ENCODE data around the gene C9.
"Not testable (repeated sequence)": the region's sequence is repeated elsewhere in the genome, so short reads cannot be mapped to it uniquely, and the experiment has no call there.

Gene C9

DNA sequence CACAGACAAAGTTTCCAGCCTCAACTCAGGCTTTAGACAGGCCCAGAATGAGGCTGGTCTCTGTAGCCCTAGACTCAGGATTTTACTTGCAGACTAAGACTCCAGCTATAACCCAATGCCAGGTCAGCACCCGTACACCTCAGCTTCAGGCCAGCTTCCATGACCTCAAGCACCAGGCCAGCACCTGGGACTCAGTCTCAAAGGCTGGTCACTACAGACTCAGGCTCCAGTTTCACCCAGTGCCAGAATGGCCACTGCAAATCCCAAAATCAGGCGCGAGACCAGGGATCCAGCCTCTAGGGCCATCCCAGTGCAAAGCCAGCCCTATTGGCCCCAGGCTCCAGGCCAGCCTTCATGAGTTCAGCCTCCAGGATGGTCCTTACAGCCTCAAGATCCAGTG lies 44.9 kb downstream of the C9 start:
- DNase-seq = no peak

GRCh38 chr5:39316464-39316863 lies 47.8 kb downstream of the C9 start:
- DNase-seq = not testable (repeated sequence)

GRCh38 chr5:39315995-39316394 lies 48.3 kb downstream of the C9 start:
- no peak for DNase-seq

DNA sequence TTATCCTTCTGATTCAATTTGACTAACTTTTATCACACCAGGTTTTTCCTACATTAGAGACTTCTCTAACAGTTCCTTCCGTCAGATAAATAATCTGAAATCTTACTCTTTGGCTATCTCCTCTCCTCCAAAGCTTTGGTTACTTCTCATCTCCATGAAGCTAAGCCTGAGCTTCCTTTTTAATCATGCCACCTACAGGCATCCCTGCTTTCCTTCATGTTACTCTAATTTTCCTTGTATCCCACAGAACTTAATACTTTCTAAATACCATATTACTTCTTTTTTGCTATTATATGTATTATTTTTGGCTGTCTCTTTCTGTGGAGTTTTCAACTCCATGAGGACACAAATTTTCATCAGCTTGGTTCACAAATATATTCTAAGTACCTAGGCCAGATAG lies 49.7 kb downstream of the C9 start:
- no peak for DNase-seq

GRCh38 chr5:39309534-39309933 lies 54.8 kb downstream of the C9 start:
- no peak for DNase-seq

DNA sequence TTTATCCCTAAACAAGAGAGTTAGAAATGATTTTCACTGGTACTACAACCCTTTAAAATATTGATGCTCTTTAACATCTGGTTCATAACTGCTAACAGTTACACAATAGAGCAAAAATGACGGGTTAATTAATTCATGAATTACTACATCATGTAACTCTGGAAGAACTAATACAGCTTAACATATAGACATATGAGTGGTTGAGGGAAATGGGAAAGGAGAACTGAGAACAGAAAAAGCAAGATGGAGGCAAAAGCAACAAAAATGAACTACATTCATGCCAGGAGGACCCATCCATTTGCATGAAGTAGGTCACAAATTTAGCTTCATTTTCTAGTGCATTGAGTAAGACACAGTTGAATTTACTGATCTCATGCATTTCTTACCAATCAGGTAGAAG lies 61.8 kb downstream of the C9 start:
- no peak for DNase-seq

DNA sequence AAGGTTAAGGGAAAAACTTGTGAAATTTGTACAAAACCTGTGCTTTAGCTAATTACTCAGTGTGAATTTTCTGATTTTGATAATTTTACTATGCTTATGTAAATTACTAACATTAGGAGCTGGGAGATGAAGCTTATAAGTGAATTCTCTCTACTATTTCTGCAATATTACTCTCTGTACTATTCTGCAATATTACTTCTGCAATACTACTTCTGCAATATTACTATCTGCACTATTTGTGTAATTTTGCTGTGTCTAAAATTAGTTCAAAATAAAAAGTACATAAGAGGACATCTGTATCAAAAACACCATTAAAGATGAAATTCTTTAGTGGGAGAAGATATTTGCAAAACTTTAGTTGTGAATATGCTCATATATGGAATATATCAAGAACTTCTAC lies 62.9 kb downstream of the C9 start:
- DNase-seq = no peak

DNA sequence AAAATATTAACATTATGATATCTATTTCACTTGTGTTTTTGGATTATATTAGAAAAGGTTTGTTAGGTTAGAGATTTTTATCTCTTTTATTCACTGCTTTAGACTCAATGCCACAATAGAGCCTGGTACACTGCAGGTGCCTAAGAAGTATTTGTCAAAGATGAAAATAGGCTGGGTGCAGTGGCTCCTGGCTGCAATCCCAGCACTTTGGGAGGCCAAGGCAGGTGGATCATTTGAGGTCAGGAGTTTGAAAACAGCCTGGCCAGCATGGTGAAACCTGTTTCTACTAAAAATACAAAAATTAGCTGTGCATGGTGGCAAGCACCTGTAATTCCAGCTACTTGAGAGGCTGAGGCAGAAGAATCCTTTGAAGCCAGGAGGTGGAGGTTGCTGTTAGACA lies 64.3 kb downstream of the C9 start:
- DNase-seq = no peak

DNA sequence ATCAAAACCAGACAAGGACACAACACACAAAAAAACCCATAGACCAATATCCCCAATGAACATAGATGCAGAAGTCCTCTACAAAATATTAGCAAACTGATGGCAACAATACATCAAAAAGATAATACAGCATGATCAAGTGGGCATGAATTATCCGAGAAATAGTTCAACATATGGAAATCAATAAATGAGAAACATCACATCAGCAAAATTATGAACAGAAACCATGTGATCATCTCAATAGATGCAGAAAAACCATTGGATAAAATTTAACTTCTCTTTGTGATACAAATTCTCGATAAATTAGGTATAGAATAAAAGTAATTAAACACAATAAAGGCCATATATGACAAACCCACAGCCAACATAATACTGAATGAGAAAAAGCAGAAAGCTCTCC lies 69.6 kb downstream of the C9 start:
- no peak for DNase-seq

DNA sequence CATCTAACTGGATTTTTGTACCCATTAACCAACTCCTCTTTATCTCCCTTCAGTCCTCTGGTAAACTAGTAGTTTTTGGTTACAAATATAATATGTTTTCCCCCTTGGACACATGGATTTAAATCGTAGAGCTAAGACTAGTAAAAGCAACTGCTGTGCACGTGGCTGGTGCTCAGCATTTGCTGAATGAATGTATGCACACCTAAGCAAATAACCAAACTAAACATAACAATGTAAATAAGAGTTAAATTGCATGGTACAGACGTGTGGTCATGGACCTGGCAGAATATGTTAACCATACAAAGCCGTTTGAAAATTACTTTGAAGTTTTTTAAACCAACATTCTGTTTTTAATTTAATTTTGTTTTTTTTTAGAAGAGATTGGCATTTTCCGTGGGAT lies 79.7 kb downstream of the C9 start:
- DNase-seq = no peak

GRCh38 chr5:39283231-39283818 lies 81.0 kb downstream of the C9 start:
- no peak for DNase-seq

DNA sequence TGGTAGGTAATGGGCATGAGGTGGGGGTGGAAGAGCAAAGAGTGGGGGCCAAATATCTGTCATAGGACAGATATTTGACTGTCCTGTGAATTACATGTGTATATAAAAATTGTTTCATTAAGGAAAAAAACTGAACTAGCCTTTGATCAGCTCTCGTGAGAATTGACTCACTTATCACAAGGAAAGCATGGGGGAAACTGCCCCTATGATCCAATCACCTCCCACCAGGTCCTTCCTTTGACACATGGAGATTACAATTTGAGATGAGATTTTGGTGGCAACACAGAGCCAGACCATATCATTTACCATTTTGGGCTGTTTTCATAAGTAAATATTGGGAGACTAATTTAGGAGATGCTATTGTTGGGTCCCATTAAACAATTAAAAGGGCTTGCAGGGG lies 81.7 kb downstream of the C9 start:
- DNase-seq = no peak

- not testable (repeated sequence) for DNase-seq
Measured at GRCh38 chr5:39275865-39276264, 88.4 kb downstream of the C9 start.

- DNase-seq = no peak
Measured at GRCh38 chr5:39274398-39275085, 89.8 kb downstream of the C9 start.

DNA sequence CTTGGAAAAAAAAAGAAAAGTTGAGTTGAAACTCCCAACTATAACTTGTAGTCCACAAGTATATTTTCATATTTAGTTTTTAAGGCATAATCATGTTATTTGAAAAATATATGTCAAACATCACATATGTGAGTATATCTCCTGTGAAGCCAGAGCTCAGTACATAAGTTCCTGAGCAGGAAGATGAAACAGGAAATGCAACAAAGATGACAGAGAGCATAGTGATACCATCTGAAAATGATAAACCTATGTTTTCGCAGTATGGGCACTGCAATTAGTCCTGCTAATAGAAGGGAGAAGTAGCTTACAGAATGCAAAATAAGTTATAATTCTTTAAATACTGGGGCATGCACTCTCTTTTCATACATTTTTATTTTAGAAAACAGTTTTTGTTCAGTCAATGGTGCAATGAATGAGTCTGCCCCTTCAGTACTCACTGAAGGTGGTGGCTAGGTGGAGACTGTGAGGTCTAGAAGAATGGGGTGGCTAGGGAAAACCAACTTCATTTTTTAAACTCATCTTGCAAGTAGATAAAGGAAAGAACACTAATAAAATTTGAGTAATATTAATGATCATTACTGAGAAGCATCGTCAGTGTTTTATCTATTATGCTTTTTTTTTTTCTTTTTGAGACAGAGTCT lies 90.9 kb downstream of the C9 start:
- DNase-seq = no peak

DNA sequence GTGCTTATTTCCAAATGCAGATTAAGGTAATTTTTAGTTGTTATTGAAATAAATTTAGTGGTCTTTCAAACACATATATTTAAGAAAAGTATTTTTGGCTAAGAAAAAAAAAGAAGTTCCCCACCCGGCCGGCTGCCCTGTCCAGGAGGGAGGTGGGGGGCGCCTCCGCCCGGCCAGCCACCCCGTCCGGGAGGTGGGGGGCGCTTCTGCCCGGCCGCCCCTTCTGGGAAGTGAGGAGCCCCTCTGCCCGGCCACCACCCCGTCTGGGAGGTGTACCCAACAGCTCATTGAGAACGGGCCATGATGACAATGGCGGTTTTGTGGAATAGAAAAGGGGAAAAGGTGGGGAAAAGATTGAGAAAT lies 91.4 kb downstream of the C9 start:
- DNase-seq = not testable (repeated sequence)

DNA sequence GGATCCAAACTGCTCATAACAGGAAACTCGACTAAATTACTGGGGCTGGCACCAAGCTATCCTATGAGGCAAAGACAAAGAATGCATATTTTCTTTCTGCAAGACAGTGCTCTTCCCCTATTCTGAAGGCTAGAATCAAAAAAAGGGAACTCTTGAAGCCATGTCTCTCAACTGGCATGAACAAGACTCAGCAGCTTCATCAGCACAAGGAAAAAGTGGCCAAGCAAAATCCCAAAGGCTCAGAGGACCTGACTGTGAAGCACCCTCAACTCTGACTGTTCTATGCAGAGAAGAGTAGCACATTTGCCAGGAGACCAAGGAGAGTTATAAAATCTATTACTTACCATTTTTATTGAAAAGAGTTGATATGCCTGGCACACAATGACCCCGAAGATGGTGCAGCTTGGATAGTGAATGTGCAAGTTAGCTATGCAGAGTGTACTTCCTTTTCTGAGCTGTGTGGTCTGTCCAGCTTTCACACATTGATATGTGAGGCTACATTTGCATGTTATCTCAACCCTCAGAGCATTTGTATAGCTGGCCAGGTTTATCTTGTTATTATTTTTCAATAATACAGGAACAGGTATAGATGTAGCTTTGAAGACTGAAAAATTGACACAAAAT lies 94.0 kb downstream of the C9 start:
- no peak for DNase-seq

- no peak for DNase-seq
Measured at GRCh38 chr5:39267186-39267585, 97.1 kb downstream of the C9 start.

- no peak for DNase-seq
Measured at GRCh38 chr5:39266442-39266841, 97.9 kb downstream of the C9 start.

DNA sequence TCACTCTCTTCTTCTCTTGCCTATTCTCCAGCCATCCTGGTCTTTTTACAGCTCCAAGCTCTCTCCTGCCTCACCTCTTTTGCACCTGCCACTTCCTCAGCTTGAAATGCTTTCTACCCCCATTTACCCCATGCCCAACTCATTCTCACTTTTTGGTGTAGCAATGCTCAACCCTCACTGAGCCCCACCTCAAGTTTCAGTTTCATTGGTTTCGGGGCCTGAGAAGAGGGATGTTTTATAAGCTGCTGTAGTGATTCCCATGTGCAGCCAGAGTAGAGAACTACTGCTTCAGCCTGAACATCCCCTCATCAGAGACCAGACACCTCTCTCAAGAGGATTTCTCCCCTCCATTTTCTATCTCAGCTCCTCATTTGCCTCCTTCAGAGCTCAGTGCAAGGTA lies 99.8 kb downstream of the C9 start:
- DNase-seq = no peak

- DNase-seq = no peak
Measured at GRCh38 chr5:39262981-39263380, 101.3 kb downstream of the C9 start.

DNA sequence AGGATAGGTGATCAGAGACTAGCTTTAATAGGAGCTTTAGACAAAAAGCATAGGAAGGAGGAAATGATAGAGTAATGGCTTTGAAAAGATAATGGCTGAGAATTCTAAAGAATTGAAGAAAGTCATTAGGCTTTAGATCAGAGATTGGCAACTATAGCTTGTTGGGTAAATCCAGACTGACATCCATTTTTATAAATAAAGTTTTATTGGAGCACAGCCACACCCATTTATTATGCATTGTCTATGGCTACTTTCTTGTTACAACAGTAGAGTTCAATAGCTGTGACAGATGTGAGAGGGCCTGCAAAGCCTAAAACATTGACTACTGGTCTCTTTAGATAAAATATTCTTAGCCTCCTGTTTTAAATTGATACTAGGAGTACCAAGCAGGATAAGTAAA lies 104.2 kb downstream of the C9 start:
- DNase-seq = no peak

- DNase-seq = no peak
Measured at GRCh38 chr5:39257554-39257953, 106.7 kb downstream of the C9 start.

- no peak for DNase-seq
Measured at GRCh38 chr5:39256477-39257235, 107.6 kb downstream of the C9 start.

Data from activated CD4-positive, CD25-positive, alpha-beta regulatory T cell treated with anti-CD3 and anti-CD28 coated beads, Interleukin-2, amount 50 U/mL, for 72 hours (primary cell).